Neutrophil (primary cell): Measurements from ENCODE around the gene ARMH4.

Experiments used
- H3K27ac ChIP-seq: fragments of 200-600 bp; sonication (generic); 2 replicates; pipeline ENCODE4 v1.5.1; 2016; ENCODE audit warnings: mild to moderate bottlenecking, moderate library complexity
- H3K27me3 ChIP-seq: fragments of 200-600 bp; sonication (generic); 2 replicates; pipeline ENCODE4 v1.6.0; 2016; ENCODE audit warnings: mild to moderate bottlenecking
- H3K36me3 ChIP-seq: fragments of 200-600 bp; sonication (generic); 2 replicates; pipeline ENCODE4 v1.5.1; 2017
- H3K4me1 ChIP-seq, 2 experiments: fragments of 200-600 bp in 1 of 2; sonication (generic) in 1 of 2; 1 replicate in 1 of 2; 2 replicates in 1 of 2; pipeline versions ENCODE4 v1.5.1 to v1.6.1; 2013 to 2016; ENCODE audit warnings: low read depth in 1 of 2, low read length in 1 of 2, mild to moderate bottlenecking in 1 of 2, moderate library complexity in 1 of 2; ENCODE audit not compliant: control insufficient read depth in 1 of 2, insufficient read depth in 1 of 2
- H3K4me3 ChIP-seq, 2 experiments: fragments of 200-600 bp in 1 of 2; sonication (generic) in 1 of 2; 1 replicate in 1 of 2; 2 replicates in 1 of 2; pipeline ENCODE4 v1.5.1; 2013 to 2016; ENCODE audit warnings: low read depth in 1 of 2, low read length in 1 of 2, mild to moderate bottlenecking in 1 of 2, moderate library complexity in 1 of 2
- H3K9me3 ChIP-seq: fragments of 200-600 bp; sonication (generic); 2 replicates; pipeline ENCODE4 v1.5.1; 2016
- CTCF ChIP-seq: fragments of 200-600 bp; sonication (generic); IDR thresholded peaks from 2 replicates; pipeline ENCODE4 v1.5.1; 2016; ENCODE audit warnings: antibody characterized with exemption

The ARMH4 gene

GRCh38 chr14:58177125-58177524 lies 25.1 kb upstream of the ARMH4 start:
- Histone ChIP-seq H3K9me3 (no peaks in the 10 kb centered on the region), H3K4me1 (no peaks in the 10 kb centered on the region), H3K36me3 (no peaks in the 10 kb centered on the region), H3K4me3 (no peak overlapping the region), H3K27ac (no peak overlapping the region), H3K27me3 (peaks cover 12% of the 10 kb centered on the region)
- TF ChIP-seq CTCF = no peak

DNA sequence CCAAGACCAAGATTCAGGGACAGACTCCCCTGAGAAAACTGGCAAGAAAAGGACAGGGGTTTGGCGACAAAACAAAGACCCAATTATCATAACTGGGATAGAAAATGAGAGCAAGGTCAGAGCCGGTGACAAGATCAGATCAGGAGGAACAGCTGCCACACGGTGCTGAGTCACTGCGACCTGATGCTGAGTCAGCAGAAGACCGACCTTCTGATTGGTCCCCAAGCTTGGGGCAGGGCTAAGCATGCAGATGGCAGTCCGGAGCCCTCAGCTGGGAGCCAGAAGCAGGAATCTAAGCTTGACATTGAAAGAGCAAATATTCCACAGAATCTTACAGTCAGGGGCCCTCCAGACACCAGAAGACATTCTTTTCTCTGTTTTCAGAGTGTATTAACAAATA lies 19.1 kb upstream of the ARMH4 start:
- Histone ChIP-seq H3K36me3 (no peaks in the 10 kb centered on the region), H3K4me1 (no peaks in the 10 kb centered on the region), H3K27me3 (peaks cover 16% of the 10 kb centered on the region), H3K4me3 (no peak overlapping the region), H3K9me3 (no peaks in the 10 kb centered on the region), H3K27ac (no peak overlapping the region)
- no peak for TF ChIP-seq CTCF

GRCh38 chr14:58167891-58168290 lies 15.9 kb upstream of the ARMH4 start:
- no peak overlapping the region for H3K27ac ChIP-seq

DNA sequence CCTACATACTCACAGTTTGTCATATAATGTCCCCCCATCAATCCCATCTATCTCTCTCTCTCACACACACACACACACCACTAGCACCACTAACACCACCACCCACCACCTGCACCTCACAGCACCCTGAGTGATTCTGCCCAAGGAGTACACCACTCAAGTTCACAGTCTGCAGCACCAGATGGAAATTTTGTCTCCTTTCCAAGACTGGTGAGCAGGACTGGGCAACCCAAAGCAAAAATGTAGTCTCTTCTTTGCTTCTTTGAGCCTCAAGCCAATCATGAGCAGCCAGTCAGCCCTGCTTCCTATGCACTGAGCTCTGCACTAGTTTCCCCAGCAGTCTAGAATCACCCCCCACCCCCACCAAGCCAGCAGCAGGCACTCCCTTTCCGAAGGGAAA lies 15.0 kb upstream of the ARMH4 start:
- Histone ChIP-seq H3K4me3 (no peak overlapping the region), H3K36me3 (no peaks in the 10 kb centered on the region), H3K27ac (no peak overlapping the region), H3K27me3 (peaks cover 7% of the 10 kb centered on the region), H3K4me1 (no peaks in the 10 kb centered on the region), H3K9me3 (no peaks in the 10 kb centered on the region)
- TF ChIP-seq CTCF = no peak

More at GRCh38 chr14:58167891-58168290, 15.9 kb upstream of the ARMH4 start:
- TF ChIP-seq CTCF = no peak
- Histone ChIP-seq H3K4me3 (no peak overlapping the region), H3K36me3 (no peaks in the 10 kb centered on the region), H3K4me1 (no peaks in the 10 kb centered on the region), H3K27me3 (peaks cover 7% of the 10 kb centered on the region), H3K9me3 (no peaks in the 10 kb centered on the region)

- TF ChIP-seq CTCF = peak; percentile 53
Measured at GRCh38 chr14:58166005-58166983, 14.3 kb upstream of the ARMH4 start.

More at GRCh38 chr14:58166005-58166983, 14.3 kb upstream of the ARMH4 start:
- no peaks in the 10 kb centered on the region for H3K36me3 ChIP-seq
- no peaks in the 10 kb centered on the region for H3K9me3 ChIP-seq
- H3K4me1 ChIP-seq = no peaks in the 10 kb centered on the region
- no peak overlapping the region for H3K27ac ChIP-seq
- peaks cover 4% of the 10 kb centered on the region for H3K27me3 ChIP-seq
- H3K4me3 ChIP-seq = no peak overlapping the region
